Islet of Langerhans (tissue), 1 donor: ENCODE data around the gene ANKEF1.
A peak's percentile ranks its signal among the peaks of the same experiment; 100 is the strongest.
"Not testable (repeated sequence)": the region's sequence is repeated elsewhere in the genome, so short reads cannot be mapped to it uniquely, and the experiment has no call there.

ENCODE experiments used
- FAIRE-seq: peaks from one replicate; lab custom pipeline; 2011; peaks lifted over from hg19 to GRCh38; lab: Jason Lieb, UNC

Gene ANKEF1

DNA sequence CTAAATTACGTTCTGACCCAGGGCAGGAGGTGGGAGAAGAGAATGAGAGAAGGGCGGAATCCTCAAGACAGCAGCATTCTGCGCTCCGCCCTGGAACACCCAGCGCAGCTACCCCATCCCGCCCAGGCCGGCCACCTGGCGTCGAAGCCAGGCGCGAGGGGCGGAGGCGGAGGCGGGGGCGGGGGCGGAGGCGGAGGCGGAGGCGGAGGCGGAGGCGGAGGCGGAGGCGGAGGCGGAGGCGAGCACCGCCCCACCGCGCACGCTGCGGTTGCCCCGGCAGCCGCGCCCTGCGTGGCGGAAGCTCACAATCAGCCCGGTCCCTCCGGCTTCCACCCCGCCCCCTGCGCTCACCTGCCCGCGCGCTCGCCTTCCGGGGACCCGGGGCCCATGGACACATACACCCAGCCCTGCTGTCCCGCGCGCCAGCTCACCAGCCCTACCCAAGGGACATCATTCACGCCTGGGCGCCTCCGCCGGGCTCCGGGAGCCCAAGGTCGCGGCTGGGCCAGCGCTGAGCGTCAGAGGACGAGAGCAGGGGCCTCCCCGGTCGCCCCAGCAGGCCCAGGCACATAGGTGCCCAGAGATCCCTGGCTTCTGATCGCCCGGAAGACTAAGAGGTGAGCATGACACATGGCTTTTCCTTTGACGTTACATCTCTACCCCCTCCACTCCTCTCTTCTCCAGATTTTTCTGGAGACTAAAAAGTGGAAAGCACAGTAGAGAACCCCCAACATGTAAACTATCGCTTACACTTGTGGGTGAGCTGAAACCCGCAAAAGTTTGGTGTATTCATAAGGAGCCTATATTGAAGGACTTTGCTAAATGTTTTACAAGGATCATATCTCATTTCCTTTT is at the start of gene ANKEF1:
ANKEF1 (plus strand) TSS at position 271 of the 855 bp plus-strand sequence. CDS start 3,315 bp downstream, outside the sequence.
- peak; percentile 5 for FAIRE-seq

DNA sequence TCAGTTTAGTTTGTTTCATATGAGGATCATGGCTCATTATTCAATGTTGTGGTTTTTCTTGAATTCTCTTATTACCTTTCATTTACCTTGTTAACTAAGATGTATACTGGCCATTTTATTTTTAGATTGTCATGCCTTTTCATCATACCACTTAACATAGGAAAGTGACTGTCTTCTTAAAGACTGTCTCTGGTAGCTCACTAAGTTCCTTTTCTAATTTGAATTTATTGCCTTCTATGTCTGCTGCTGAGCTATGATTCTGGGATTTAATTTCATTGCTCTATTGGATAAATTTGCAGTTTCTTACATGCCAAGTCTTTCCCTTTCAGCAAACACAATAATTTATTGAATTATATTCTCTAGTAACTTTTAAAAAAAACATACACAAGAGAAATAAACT is 49.5 kb upstream of the ANKEF1 start:
- no peak for FAIRE-seq

DNA sequence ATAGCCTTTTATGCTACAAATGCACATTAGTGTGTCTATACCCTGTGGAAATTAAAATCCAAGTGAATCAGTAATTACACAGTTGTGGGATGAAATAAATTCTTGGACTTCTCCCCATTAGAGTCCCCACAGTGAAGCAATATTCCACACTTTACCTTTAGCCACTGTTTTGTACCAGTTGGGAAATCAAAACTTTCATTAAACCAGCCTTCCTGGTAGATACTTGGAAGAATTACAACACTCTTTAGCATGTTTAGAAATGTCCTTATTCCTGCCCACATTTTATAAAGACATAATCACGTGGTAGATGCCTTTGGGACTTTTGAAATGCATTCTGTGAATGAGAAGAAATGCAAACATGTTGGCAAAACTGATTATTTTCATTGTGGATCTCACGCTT is 49.0 kb upstream of the ANKEF1 start:
- no peak for FAIRE-seq

DNA sequence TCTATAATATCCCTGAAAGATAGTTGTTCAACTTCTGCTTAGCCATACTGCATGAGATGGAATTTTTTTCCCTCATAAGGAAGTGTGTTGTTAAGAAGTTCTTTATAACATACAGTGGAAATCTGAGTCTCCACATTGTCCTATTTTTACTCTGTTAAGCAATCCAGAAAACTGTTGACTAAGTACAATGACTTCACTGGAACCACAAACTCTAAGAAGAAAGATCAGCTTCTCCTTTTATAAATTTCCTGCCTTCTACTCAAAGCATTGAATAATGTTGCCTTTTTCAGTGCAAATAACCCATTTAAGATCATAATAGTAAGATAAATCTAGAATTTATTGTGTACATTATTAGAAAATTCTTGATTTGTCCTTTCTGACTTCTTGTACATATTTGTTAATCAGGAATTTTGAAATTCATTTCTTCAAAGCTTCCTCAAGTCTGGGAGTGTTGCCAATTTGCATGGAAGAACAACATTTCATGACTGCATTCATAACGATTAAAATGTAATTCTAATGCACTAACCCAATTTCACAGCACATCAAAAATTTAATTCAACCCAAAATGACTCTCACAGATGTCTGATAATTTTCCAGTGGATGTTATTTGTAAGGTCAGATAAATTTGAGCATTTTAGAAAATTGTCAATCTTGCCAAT is 45.6 kb upstream of the ANKEF1 start:
- no peak for FAIRE-seq

DNA sequence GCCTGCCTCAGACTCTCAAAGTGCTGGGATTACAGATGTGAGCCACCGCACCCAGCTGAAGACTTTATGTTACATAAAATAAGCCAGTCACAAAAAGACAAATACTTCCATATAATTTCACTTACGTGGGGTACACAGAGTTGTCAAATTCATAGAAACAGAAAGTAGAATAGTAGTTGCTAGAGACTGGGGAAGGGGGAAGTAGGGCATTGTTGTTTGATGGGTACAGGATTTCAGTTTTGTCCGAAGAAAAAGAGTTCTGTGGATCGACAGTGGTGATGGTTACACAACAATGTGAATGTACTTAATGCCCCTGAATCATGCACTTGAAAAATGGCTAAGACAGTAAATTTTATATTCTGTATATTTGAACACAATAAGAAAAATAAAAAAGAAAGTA is 41.6 kb upstream of the ANKEF1 start:
- FAIRE-seq: no peak

DNA sequence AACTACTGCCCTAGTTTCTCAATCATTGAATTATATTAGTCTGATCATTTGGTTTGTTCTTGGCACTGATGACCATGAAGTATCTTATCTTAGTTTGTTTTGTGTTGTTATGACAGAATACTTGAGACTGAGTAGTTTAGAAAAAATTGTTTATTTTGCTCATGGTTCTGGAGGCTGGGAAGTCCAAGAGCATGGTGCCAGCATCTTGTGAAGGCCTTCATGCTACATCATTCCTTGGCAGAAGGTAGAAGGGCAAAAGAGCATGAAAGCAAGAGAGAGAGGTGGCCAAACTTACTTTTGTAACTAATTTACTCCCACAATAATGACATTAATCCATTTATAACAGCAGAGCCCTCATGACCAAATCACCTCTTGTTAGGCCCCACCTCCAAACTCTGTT is 40.1 kb upstream of the ANKEF1 start:
- FAIRE-seq: no peak

DNA sequence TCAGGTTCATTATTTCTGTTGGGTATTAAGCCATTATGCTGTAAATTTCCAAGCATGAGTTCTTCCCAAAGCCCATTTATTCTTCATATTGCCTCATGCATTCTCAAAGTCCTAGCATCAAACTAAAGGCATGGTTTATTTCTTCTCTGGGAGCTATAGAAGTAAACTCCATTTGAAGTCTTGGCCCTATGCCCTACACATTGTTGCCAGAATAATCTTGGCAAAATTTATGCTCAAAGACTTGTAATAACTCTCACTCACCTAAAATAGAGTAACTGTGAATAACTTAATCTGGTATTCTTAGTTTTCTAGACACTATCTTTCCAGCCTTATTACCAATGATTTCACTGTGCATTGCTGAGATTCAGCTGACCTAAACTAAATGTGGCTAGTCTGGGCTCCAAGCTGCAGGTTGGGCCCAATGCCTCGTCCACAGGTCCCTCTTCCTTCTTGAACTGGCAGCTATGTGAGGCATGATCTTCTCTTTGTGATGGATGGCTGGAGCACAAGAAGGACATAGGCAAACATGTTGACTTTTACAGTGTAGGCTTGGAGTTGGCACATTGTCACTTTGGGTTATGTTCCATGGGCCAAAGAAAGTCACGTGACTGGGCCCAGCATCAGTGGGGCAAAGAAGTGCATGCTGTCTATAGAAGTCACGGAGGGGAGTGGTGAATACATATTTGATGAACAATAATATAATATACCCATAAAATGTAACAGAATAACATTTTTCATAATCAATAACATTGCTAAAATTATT is 39.1 kb upstream of the ANKEF1 start:
- FAIRE-seq: no peak

DNA sequence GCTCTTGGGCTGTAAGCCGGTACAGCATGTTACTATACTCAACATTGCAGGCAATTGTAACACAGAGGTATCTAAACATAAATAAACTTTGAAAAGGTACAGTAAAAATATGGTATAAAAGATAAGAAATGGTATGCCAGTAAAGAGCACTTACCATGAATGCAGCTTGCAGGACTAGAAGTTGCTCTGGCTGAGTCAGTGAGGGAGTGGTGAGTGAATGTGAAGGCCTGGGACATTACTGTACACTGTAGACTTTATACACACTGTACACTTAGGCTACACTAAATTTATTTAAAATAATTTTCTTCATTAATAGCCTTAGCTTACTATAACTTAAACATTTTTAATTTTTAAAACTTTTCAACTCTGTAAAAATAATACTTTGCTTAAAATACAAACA is 37.8 kb upstream of the ANKEF1 start:
- FAIRE-seq: no peak

DNA sequence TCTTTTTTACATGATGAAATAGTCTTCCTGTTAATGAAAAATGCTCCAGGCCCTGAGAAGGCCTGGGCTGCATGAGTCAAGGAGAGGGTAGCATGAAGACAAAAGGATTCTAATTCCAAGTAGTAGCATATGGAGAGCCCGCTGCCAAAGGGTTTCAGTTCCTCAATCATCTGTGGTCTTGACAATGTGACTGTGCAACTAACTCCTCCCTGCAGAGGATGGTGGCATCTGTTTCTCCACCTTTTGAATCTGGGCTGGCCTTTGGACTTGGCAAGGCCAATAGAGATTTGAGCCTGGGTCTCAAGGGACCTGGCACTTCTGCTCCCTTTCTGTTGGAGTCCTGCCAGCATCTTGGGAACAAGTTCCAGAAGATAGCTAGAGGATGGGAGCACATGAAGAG is 35.1 kb upstream of the ANKEF1 start:
- FAIRE-seq: no peak

DNA sequence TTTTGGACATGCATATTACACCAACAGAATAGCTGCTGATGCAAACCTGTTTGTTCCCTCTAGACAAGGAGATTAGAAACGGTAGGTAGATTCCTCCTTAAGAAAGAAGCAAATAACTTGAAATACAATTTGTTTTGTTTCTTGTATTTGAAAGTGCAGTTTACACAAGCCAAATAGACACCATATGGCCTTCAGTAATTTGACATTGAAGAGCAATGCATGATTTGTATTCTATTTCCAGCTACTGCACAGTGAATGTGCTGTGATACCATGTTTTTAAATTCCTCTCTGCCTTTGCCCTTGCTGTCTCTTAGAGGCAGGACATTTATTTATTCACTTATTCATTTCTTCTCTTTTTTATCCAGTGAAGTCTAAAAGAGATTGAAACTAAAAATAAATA is 31.9 kb upstream of the ANKEF1 start:
- FAIRE-seq: peak; percentile 36

DNA sequence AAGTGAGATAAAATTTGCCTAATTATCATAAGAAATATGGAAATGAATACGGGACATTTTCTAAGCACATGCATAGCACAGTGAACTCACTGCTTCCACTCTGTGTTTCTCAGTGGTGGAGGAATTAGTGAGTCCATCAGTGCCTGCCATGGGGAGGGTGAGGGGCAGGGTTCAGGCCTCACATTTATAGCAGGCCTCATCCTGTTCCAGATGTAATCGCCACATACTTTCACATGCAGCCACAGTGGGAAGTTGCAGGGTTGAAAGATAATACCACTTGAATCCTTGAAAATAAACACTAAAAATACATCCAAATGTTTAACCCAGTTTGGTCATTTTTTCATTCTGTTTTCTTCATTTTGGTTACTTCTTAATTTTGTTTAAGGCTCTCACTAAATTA is 29.9 kb upstream of the ANKEF1 start:
- no peak for FAIRE-seq

DNA sequence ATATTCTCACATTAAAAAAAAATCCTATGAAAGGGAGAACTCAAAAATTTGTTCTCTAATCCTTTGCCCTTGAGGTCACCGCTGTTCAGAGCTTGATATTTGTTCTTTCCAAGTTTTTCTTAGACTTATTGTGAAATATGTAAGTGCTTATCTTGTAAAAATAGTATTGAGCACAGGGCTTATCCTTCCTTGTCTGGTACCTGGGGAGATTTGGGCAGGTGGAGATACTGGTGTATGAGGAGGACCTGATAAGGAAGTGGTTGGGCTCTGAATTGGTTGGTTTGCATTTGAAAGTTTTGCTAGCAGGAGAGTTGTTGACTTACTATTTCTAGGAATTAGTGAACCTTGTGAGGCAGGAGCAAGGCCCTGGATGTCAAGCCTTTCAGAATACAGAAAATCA is 28.9 kb upstream of the ANKEF1 start:
- no peak for FAIRE-seq

DNA sequence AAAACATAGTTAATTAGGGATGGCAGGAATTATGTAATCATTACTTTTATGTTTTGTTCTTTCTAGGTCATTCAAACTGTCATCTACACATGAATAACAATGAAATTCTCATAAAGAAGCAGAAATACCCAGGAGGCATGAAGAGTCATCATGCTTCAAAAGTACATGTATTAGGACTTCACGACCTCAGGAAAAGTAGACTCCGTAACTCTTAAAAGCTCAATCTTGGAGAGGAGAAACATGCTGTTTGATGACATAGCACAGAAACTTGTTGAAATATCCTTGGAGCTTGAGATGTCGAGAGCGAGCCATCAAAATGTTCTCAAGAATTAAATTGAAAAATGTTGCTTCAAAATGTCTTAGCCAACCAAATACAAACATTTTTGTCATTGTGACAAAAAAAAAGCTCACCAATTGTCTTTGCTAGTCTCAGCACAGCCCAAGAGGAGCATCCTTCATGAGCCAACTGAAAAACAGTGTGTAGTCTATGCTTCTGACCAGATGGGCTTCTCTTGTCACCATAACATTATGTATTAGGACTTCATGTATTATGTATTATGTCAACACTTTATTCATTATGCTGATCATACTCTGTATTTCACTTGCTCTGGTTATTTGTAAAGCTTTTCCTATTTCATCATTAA is 28.2 kb upstream of the ANKEF1 start:
- FAIRE-seq: peak; percentile 21

DNA sequence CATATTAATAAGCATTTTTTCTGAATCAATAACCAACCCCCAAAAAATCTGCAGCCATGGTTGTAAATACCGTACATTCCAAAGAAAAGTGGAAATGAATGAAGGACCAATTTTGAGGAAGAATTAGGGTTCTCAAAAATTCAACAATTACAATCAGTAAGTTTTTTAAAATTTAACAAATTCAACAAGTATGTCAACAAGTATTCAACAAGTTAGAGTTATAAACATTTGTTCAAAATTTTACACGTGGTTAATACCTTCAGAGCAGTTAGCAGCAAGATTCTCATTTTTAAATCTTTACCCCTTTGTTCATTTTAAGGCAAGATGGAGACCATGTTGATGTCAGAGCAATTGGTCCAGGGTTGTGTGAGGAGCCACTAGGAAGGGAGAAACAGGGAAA is 27.6 kb upstream of the ANKEF1 start:
- FAIRE-seq: no peak

DNA sequence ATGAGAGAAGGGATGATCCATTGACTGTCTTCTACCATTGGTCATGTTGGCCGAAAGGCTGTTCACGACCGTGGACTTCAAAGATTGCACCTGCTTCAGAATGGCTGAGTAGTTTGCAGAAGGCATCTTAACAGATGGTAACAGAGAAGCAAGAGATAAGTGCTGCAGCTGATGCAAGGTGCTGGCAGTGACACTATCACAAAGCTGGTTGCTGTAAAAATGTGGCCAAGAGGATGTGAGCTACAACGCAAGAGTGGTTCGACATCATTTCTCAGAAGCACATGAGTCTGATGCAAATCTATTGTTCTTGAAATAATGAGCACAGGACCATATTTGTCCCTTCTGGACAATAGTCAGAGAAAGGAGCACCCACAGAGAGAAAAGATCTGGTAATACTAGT is 27.0 kb upstream of the ANKEF1 start:
- no peak for FAIRE-seq

DNA sequence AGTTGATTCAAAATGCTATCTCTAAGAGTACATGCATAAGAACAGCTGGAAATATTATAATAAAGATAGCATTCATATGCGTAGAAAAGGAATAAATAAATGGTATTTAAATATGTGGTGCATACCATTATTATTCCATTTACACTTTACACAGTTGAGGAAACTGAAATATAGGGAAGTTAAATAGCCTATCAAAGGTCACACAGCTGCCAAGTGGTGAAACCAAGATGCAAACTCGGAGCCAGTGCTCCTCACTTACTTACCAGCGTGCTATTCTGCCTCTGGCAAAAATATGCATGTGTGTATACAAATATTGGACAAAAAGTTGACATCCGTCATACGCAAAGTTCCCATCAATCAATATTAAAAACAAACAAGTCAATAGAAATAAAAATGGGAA is 22.3 kb upstream of the ANKEF1 start:
- no peak for FAIRE-seq

DNA sequence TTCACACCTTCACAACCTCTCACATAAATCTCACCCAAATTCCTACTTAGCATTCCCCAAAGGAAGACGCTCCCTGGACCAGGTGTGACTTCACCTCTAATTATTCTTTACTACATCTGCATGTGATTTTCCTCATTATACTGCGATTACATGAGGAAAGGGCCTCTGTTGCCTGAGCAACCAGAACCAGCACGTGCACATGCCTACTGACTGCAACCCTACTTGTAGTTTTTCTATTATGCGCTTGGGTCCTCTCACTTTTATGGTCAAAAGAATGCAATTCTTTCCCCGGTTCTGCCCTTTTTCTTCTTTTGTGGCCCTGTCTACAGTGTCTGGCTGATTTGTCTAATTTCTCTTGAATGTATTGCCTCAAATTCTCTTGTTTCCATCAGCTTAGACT is 20.4 kb upstream of the ANKEF1 start:
- no peak for FAIRE-seq

DNA sequence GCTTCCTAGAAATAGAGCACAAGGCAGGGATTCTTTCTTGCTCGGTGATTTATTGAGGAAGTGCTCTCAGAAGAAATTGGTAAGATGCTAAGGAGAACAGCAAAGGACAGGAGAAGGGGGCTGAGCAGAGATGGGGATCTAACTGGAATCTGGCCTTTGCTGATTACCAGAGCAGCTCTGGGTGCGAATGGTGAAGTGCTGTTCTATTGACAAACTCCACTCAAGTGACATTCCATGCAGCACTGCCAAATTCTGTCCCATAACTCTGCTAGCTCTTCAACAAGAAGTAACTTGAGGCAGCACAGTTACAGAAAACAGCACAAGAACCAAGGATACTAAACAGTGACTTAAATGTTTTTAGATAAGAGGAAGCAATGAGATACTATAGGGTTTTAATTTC is 13.8 kb upstream of the ANKEF1 start:
- no peak for FAIRE-seq

DNA sequence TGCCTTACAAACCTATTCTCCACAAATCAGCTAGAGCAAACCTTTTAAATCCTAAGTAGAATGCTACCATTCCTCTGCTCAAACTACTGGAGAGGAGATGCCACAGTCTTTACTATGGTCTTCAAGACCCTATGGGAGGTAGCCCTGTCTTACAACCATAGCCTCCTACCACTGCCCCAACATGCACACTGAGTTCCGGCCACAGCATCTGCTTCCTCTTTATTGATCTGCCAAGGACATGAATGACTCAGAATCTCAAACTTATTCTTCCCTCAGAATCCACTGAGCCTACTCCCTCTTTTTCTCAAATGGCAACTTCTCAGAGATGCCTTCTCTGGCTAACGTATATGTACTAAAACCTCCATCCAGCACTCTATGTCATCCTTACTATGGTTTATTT is 12.2 kb upstream of the ANKEF1 start:
- FAIRE-seq: no peak

DNA sequence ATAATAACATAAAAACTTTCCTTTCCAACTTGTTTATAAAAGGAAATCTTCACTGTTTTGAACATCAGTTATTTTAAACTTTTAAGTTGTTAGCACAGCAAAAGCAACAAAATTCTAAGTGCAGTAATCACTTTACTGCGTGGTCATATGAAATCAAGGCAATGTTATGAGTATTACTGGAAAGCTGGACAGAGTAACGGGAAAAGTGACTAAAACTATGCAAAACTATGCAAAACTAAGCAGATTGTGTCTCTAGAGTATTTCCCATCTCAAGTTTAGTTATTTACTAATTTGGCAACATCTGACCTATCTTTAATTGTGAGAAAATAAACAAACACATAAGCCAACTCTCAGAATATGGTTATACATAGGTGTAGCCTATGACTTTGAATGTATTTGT is 10.9 kb upstream of the ANKEF1 start:
- FAIRE-seq: no peak

DNA sequence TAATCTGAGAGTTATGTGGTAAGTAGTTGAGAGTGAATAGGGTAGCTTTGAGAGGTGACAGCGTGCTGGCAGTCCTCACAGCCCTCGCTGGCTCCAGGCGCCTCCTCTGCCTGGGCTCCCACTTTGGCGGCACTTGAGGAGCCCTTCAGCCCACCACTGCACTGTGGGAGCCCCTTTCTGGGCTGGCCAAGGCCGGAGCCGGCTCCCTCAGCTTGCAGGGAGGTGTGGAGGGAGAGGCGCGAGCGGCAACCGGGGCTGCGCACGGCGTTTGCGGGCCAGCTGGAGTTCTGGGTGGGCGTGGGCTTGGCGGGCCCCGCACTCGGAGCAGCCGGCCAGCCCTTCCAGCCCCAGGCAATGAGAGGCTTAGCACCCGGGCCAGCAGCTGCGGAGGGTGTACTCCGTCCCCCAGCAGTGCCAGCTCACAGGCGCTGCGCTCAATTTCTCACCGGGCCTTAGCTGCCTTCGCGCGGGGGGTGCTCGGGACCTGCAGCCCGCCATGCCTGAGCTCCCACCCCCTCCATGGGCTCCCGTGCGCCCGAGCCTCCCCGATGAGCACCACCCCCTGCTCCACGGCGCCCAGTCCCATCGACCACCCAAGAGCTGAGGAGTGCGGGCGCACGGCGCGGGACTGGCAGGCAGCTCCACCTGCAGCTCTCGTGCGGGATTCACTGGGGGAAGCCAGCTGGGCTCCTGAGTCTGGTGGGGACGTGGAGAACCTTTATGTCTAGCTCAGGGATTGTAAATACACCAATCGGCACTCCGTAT is 3.2 kb upstream of the ANKEF1 start:
- not testable (repeated sequence) for FAIRE-seq

DNA sequence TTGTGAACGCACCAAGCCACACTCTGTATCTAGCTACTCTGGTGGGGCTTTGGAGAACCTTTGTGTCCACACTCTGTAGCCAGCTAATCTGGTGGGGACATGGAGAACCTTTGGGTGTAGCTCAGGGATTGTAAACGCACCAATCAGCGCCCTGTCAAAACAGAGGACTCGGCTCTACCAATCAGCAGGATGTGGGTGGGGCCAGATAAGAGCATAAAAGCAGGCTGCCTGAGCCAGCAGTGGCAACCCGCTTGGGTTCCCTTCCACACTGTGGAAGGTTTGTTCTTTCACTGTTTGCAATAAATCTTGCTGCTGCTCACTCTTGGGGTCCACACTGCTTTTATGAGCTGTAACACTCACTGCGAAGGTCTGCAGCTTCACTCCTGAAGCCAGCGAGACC is 2.5 kb upstream of the ANKEF1 start:
- not testable (repeated sequence) for FAIRE-seq
